Islet of Langerhans (tissue), 1 donor: ENCODE results near the gene ATL2.
"Not testable (repeated sequence)": the region's sequence is repeated elsewhere in the genome, so short reads cannot be mapped to it uniquely, and the experiment has no call there.

Experiments
- FAIRE-seq: peaks from one replicate; lab custom pipeline; 2011; peaks lifted over from hg19 to GRCh38; lab: Jason Lieb, UNC

Gene ATL2

GRCh38 chr2:38271697-38272096 is 105.4 kb downstream of the ATL2 start:
- no peak for FAIRE-seq

GRCh38 chr2:38269421-38269820 is 107.7 kb downstream of the ATL2 start:
- FAIRE-seq = no peak

DNA sequence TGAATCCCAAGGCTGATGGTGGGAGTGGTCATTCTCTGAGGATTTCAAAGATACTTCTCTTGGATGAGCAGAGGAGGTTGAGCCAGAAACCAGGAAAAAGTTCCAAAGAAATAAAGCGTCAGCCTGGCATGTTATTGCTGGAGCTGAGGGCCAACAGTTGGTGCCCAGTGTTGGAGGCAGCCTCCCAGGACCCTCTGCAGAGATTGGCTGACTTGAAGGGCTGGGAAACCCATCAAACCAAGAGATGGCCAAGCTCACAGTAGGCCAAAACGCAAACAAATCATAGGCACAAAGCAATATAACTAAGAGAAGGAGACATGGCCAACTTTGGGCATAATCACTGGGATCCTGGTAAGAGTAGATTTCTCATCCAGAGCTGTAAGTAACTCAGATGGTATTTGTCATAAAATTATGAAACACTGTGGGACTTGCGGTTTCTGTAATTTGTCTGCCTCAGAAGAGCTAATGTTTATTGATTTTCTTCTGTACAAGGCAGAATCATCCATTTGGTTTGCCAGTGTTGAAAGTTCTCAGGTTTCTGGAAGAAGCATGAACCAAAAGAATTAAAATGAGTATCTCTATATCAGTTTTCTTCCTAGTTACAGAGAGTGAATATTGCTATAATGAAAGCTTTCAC is 108.3 kb downstream of the ATL2 start:
- no peak for FAIRE-seq

- FAIRE-seq = no peak
These were observed 109.1 kb downstream of the ATL2 start for GRCh38 chr2:38268001-38268400.

DNA sequence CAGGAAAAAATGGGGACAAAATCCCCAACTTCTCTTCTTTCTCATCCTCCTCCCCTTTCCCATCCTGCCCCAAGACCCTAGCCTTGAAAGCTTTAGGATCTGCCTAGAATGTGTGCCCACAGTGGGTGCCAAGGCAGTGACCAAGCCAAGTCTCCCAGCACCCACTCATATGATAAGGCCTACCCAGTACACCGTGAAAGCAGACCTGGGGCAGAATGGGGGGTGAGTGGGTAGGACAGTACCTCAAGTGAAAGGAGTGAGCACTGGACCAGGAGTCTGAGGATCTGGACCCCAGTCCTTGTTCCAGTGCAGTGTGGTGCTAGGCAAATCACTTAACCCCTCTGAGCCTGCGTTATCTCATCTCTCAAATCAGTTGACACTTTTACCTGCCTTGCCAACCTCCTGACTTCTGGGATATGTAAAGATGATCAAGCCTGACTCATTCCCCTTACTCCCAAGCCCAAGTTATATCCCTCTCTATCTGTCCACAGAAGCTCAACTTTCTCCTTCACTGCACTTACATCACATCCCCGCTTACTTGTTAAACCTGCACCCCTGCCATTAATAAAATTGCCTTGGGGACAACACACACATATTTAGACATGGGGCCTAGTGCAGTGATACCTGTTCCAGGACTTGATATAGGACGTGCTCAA is 109.7 kb downstream of the ATL2 start:
- no peak for FAIRE-seq

- FAIRE-seq = no peak
These were observed 110.6 kb downstream of the ATL2 start for GRCh38 chr2:38266382-38267061.

DNA sequence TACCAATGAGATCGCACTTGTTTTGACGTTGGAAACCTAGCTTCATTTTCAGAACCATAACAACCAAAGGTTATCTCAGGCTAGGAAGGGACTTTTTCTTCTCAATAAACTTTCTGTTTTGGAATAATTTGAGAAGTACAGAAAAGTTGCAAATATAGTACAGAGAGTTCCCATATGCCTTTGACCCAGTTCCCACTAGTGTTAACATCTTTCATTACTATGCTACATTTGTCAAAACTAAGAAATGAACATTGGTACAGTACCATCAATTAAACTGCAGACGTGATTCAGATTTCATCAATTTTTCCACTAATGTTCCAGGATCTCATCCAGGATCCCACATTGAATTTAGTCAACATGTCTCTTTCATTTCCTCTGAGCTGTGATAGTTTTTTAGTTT is 111.6 kb downstream of the ATL2 start:
- no peak for FAIRE-seq

GRCh38 chr2:38264396-38265221 is 112.5 kb downstream of the ATL2 start:
- no peak for FAIRE-seq

GRCh38 chr2:38263293-38263692 is 113.8 kb downstream of the ATL2 start:
- FAIRE-seq = no peak

GRCh38 chr2:38262069-38262871 is 114.8 kb downstream of the ATL2 start:
- no peak for FAIRE-seq

DNA sequence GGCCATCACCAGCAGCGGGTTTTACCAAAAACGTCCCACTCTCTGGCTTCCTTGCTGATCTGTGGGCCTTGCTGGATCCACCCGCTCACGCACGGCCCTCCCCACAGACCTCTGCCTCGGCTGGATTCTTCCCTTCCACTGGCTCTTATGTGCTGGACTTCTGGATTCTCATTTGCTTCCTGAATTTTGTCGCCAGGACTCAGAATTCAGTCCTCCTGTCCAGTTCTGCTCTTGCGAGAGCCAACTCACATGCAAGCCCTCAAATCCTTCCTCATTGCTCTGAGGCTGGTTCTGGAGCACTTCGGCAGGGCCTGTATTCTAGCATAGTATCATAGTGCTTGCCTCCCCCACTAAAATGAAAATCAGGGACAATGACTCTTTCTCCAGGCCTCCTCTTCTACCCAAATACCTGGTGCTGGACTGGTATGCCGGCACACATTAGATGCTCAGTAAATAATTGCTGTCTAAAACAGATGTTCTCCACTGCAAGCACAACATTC is 115.5 kb downstream of the ATL2 start:
- FAIRE-seq = no peak

DNA sequence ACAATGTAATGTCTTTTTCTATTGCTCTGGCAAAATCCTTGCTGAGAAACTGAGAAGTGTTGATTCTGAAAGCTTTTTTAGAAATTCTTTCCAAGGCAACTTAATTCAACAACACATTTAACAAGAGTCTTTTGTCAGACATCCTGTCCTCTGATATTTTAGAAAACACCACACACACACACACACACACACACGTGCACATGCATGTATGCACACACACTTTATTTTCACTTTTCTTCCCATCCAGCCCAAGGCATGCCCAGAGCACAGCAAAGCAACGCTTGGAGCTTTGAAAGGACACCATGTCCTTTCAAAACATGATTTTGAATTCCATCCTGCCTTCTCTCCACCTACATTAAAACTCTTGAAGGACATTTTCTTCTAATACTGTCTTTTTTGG is 116.1 kb downstream of the ATL2 start:
- no peak for FAIRE-seq

DNA sequence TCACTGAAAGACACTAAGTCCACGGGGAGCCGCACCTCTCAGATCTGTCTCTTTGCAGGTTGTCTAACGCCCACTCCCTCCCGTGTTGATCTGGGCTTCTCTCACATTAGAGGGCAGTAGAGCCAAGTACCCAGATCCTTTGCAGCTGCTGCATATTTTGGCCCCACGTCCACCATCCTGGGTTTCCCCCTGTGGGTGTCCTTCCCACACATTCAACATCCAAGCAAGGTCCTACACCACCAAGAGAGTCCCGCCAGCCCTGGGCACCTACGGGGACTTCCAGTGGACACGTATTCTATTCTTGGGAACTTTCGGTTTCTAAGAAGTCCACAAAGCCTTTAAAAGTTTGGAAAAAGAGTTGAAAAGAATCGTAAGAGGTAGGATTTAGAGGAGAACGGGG is 116.6 kb downstream of the ATL2 start:
- FAIRE-seq = no peak

DNA sequence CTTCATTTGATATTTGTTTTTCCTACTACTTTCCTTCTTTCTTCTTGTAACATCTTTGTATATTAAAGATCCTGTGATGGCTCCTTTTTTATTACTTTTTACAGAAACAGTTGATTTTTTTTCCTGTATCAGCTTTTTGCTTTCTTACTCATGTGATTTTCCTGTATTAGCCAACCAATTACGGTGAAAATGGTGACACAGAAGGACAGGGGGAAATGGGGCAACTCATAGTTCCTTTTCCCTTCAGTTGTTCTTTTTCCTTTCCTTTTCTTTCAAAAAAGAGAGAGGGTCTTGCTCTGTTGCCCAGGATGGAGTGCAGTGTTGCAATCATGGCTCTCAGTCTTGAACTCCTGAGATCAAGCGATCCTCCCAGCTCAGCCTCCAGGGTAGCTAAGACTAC is 117.8 kb downstream of the ATL2 start:
- FAIRE-seq = no peak

DNA sequence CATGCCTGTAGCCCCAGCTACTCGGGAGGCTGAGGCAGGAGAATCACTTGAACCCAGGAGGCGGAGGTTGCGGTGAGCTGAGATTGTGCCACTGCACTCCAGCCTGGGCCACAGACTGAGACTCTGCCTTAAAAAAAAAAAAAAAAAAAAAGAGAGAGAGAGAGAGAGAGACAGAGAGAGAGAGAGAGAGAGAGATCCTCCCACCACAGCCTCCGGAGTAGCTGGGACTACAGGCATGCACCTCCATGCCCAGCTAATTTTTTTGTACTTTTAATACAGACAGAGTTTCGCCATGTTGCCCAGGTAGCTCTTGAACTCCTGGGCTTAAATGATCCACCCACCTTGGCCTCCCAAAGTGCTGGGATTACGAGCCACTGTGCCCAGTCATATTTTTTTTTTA is 119.4 kb downstream of the ATL2 start:
- FAIRE-seq = not testable (repeated sequence)

GRCh38 chr2:38256610-38257009 is 120.5 kb downstream of the ATL2 start:
- no peak for FAIRE-seq

DNA sequence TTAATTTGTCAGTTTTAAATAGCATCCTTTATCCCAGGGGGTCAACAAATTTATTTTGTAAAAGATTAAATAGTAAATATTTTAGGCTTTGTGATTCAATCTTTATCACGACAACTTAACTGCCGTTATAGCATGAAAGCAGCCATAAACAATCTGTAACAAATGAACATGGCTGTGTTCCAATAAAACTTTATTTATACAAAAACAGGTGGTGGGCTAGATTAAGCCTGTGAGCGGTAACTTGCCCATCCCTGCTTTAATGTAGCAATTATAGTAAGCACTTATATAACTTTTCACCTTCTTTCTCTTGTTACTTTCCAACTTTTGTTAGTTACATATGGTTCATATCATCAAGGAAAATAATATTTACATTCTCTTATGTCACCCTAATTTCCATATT is 121.9 kb downstream of the ATL2 start:
- no peak for FAIRE-seq

- FAIRE-seq = no peak
These were observed 122.3 kb downstream of the ATL2 start for GRCh38 chr2:38254796-38255195.

- FAIRE-seq = no peak
These were observed 125.1 kb downstream of the ATL2 start for GRCh38 chr2:38251940-38252339.

DNA sequence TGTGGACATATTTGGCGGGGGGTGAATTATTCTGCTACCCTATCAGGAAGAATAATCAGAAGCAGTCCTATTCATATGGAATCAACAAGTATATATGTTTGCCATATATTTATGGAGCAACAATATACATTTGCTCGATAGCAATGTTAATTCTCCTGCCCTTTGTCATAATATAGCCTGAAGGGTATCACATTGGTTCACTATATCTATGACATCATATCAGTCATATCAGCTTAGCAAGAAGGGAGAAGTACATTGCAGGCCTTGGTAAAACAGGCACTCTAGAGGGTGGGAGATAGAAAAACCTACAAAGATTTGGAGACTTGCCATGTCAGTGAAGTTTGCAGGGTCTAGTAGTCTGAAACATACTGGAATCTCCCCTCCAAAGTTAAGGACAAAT is 128.4 kb downstream of the ATL2 start:
- no peak for FAIRE-seq

- no peak for FAIRE-seq
These were observed 128.8 kb downstream of the ATL2 start for GRCh38 chr2:38248255-38248654.

DNA sequence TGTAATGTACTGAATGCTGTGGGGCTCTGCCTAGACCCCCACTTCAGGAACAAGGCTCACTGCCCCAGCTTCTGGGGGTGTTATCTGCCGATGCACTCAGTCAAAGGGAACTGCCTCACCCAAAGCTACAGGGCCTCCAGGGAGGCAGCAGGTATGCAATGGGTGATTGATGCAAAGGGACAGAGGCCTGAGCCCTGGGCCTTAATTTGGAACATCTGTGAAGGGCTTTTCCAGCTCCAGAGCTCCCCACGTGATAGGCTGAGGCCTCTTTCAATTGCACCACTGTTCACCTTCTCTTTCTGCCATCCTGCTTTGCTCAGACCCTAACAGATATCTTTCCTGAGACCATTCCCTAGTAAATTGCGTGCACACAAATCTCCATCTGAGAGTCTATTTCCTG is 131.0 kb downstream of the ATL2 start:
- FAIRE-seq = no peak
